ENCODE measurements around the gene MAP3K4.

The MAP3K4 gene

GRCh38 chr6:161151059-161151645 lies 159.6 kb downstream of the MAP3K4 start:
- DNase-seq: no peak

- DNase-seq: no peak
These were observed 160.3 kb downstream of the MAP3K4 start for GRCh38 chr6:161151660-161152526.

GRCh38 chr6:161152527-161152862 lies 160.9 kb downstream of the MAP3K4 start:
- DNase-seq: no peak

- DNase-seq: no peak
These were observed 161.5 kb downstream of the MAP3K4 start for GRCh38 chr6:161152907-161153662.

- DNase-seq: no peak
These were observed 162.2 kb downstream of the MAP3K4 start for GRCh38 chr6:161153725-161154124.

- DNase-seq: no peak
These were observed 163.3 kb downstream of the MAP3K4 start for GRCh38 chr6:161154796-161155335.

GRCh38 chr6:161161121-161161520 lies 169.6 kb downstream of the MAP3K4 start:
- DNase-seq: no peak

GRCh38 chr6:161161889-161162624 lies 170.5 kb downstream of the MAP3K4 start:
- no peak for DNase-seq

- no peak for DNase-seq
These were observed 171.2 kb downstream of the MAP3K4 start for GRCh38 chr6:161162722-161163121.

- DNase-seq: no peak
These were observed 172.1 kb downstream of the MAP3K4 start for GRCh38 chr6:161163466-161164181.

GRCh38 chr6:161164182-161164625 lies 172.6 kb downstream of the MAP3K4 start:
- no peak for DNase-seq

GRCh38 chr6:161166176-161166575 lies 174.6 kb downstream of the MAP3K4 start:
- no peak for DNase-seq

GRCh38 chr6:161166677-161167076 lies 175.1 kb downstream of the MAP3K4 start:
- DNase-seq: no peak

Data from CD4-positive, alpha-beta T cell treated with Interleukin-17A for 4 hours (primary cell).